T-helper 1 cell treated with Interleukin-12 subunit alpha and Interleukin-12 subunit beta and Interleukin-4 antibody, amounts not matched to agents 30 ng/mL and 1 ng/mL, for 36 hours (primary cell): Measurements from ENCODE around the gene DIRAS3. TPM values are rescaled to one million over a fixed set of nuclear protein-coding genes. Genes with fewer than 3 reads are reported as not detected.
"Not testable (repeated sequence)": the region's sequence is repeated elsewhere in the genome, so short reads cannot be mapped to it uniquely, and the experiment has no call there.

Experiments used
- intact Hi-C: fragments of 100-400 bp; cut with micrococcal nuclease; formaldehyde crosslinking; loops from one replicate; pipeline ENCODE4 v1.15.1; 2024
- total RNA-seq: library from RNA; stranded (reverse); gene quantifications from 2 replicates; pipeline ENCODE4 v1.2.3, GENCODE V29; 2022

The DIRAS3 gene, protein sequence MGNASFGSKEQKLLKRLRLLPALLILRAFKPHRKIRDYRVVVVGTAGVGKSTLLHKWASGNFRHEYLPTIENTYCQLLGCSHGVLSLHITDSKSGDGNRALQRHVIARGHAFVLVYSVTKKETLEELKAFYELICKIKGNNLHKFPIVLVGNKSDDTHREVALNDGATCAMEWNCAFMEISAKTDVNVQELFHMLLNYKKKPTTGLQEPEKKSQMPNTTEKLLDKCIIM
- not detected in 2 replicates for total RNA-seq

DNA sequence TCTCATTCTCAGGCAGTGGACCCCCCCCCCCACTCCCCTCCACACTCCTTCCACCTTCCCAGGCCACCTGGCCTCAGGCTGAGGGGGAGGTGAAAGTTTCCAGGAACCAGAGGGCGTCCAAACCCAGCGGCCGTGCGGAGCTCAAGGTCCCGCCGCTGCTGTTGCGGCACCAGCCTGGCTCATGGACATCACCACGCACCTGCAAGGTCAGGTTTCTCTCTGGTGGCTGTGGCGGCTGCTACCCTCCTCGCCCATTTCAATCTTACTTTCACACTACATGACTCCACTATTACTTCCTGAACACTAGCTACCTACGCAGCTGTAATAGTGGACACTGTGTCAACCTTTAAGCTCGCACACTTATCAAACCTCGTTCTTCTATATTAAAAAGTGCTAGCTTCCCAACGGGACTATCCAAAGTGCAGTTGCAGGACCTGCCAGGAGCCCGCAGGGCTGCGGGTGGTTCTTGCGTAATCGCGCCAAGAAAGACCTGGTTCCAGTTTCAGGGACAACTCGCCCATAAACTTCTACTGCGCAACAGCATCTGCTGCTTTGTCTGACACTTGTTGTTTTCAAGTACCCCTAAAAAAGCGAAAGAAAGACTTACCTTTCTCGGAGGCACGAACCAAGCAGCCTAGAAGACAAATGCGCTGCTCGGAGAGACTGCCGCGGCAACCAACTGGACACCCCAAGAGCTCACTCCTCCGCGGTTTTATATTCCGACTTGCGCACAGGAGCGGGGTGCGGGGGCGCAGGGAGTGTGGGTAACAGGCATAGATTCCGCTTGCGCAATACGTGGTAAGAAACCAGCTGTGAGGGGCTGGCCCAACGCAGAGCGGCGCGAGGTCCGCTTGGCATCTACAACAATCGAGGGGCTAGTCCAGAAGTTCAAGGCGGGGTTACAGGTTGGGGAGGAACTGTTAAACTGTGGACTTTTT is at the start of gene DIRAS3:
DIRAS3 (minus strand) TSS at position 687 of the 938 bp plus-strand sequence. CDS start 3,330 bp downstream, outside the sequence.
- intact Hi-C loops: no loop called here

DNA sequence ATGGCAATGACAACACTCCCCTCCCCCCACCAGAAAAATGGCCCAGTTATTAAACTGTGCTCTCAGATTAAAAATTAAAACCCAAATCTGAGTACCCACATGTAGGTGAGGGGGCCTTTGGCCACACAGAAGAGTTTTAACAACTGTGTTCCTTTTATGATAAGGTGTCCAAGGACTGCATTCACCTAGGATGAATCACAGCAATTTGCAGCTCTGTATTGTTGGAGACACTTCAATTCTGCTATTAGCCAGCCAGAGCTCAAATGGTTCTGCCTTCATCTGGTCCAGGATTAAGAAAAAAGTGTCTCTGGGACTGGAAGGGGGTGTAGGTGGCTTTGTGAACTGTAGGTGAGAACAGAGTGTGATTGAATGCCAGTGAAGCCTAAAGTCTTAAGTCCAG is 43.3 kb upstream of the DIRAS3 start:
- intact Hi-C loops: no loop called here

DNA sequence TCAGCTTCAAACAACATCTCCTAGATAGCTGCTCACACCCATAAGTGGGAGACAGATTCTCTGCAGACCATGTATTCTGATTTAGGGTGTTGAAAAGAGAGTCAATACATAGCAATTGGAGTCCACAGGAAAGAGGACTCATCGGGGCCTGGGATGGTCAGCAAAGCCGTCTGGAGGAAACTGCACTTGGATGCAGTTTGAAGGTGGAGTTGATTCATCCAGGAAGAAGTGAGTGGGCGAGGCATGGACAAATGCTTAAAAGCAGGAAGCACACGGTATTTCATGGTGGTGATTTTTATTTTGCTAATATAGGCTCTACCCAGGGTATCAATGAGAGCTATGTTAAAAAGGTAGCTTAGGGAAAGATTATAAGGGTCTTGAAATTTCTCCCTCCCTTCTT is 36.8 kb upstream of the DIRAS3 start:
- intact Hi-C loops: no loop called here

DNA sequence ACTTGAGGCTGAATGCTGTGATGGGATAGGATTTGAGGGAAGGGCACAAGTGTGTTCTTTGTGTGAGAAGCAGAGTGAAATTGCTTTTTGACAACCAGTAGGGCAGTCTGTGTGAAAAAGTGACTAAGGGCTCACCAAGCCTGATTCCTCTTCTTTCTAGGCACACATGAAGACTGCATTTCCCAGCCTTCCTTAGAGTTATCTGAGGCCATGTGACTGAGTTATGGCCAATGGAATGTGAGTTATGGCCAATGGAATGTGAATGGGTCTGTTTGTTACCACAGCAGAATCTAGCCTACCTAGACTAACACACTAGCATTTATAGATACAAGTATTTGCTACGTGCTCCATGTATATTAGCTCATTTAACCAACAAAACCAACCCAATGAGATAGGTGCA is 35.3 kb upstream of the DIRAS3 start:
- intact Hi-C loops: no loop called here

DNA sequence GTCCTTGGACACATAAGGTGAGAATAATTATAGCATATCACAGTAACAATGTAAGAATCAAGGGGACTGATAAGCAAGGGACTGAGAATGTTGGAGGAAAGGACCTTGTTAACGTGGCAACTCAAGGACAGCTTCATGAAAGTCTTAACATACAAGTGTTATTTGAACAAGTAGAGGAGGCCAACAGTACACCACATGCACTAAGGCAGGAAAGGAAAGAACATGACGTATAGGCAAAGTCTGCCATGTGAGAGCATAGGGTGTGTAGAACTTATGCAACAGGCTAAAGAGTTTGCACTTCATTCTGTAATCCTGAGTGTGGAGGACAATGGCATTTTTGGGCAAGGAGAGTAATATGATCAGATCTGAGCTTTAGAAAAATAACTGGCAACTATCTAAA is 33.3 kb upstream of the DIRAS3 start:
- intact Hi-C loops: no loop called here

DNA sequence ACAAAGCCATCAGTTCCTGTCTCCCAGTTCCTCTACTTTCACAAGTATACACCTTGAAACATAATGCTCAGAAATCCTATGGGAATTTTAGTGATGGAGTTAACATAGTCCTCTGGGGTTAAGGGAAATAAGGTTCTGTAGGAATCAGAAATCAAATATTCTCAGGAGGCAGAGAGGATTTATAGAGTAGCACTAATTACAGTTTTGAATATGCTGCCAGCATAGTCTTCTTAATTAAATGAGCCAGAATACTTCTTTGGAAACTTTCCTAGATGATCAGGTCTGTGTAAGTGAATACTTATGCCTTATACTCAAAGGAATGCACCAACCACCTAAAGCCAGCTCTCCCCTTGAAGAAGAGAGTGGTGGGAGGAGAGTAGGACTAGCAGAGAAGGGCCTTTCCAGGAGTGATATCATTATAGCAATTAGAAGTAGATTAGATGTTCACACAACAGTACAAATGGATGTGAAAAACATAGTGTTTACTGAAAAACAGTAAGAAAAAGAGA is 31.4 kb upstream of the DIRAS3 start:
- intact Hi-C loops: no loop called here

DNA sequence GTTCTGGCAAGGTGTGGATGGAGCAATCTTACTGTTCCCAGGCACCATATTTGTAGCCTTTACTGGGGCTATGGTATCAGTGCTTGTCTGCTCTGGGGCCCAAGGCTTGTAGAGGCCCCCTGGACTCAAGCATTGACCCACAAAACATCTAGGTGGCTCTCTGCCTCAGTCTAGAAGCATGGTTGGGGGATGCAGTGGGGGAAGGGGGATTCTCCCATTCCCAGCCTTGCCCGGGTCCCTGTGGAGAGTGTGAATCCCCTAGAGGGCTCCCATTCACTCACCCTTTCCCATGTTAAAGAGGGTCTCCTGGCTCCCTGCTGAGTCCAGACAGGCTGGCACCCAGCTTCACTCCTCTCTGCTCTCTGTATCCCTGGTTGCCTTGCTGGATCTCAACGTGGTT is 28.2 kb upstream of the DIRAS3 start:
- intact Hi-C loops: no loop called here

DNA sequence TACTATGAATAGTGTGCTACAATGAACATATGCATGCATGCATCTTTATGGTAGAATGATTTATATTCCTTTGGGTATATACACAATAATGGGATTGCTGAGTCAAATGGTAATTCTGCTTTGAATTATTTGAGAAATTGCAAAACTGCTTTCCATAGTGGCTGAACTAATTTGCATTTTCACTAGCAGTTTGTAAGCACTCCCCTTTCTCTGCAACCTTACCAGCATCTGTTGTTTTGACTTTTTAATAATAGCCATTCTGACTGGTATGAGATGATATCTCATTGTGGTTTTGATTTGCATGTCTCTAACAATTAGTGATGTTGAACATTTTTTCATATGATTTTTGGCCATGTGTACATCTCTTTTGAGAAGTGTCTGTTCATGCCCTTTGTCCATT is 24.0 kb upstream of the DIRAS3 start:
- intact Hi-C loops: no loop called here

DNA sequence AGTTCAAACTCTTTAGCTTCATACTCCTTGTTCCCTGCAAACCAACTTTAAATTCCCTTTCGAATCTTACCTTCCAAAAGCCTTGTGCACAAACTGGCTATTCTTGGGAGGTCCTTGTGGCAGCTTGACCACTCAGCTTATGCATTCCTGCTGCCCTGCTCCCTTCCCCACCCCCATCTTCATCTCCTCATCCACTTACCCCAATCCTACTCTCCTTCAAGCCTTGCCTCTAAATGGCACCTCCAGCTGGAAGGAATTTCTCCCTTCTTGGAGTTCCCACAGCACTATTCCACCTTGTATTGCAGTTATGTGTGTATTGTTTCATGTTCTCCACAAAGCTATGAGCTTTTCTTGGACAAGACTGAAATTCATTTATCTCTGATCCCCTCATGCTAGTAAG is 15.3 kb upstream of the DIRAS3 start:
- intact Hi-C loops: no loop called here

DNA sequence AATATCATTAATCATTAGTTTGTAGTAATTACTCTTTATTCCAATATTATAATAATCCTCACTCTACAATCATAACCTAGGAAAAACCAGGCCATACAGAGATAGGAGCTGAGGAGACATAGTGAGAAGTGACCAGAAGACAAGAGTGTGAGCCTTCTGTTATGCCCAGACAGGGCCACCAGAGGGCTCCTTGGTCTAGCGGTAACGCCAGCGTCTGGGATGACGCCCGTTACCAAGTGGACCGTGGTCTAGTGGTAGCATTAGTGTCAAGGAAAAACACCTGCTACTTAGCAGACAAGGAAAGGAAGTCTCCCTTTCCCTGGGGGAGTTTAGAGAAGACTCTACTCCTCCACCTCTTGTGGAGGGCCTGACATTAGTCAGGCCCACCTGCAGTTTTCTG is 7.6 kb upstream of the DIRAS3 start:
- intact Hi-C loops: not testable (repeated sequence)

DNA sequence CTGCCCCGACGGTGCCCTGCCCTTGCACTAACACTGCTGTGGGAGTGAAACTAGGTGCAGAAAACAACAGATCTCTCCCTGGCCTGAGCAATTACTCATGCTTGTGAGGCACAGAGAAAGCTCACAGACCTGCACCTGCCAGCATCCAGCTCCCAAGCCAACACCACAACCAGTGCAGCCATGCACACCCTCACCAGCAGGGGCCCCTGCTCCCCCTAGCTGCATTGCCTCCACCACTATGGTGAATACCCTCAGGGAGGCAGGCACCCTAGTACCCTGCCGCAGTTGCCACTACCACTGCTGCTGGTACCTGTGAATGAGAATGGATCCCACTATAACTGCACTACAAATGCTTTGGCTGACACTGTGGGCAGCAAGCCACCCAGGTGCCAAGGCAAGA is 7.1 kb upstream of the DIRAS3 start:
- intact Hi-C loops: no loop called here

DNA sequence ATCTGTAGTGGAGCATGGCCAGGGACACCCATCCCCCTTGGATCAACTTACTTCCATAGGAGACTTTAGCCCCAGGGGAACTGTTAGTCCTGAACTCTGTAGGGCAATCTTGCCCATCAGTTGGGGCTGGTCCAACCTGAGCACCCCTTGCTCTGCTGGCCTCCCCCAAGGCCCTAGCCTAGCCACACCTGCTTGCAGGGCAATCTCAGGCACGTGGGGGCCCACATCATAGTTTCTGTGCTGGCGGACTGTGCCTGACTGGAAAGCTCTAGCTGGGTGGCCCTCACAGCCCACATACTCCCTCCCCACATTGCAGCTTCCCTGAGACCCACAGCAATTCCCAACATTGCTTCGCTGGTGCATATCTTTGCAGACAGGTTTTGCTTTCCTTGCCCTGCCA is 6.6 kb upstream of the DIRAS3 start:
- intact Hi-C loops: no loop called here

DNA sequence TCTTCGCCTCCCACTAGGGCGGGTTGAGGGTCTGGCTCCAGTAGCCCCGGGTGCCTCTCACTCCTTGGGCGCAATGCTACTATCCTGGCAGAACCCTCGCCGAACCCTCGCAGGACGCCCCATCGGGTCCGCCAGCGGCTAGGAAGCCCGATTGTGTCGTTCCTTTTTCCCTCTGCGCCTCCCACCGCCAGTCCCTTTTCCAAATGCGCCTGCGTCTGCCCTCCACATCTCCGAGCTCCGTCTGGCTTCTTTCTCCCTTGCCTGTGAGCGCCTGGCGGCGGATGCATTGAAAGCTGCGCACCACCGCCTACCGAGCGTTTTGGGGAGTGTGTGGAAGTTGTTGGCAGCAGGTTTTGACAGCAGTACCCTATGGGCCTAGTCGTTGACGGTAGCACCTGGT is 1.0 kb upstream of the DIRAS3 start:
- intact Hi-C loops: no loop called here

DNA sequence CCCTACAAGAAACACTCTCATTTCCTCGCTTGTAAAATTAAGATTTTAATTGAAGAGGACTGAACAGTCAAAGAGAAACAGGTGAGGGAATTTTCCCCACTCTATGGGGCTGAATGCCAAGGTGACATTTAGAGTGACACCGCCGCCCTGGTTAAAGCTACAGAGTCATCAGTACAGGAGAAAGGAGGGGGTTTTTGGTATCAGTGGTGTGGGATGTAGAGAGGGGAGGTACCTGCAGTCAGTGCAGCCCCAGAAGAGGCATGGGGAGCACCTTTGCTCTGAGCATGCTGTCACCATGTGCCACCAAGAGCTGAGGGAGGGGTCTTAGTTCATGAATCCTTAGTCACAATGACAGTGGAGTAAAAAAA is 2.8 kb downstream of the DIRAS3 start:
- intact Hi-C loops: no loop called here

DNA sequence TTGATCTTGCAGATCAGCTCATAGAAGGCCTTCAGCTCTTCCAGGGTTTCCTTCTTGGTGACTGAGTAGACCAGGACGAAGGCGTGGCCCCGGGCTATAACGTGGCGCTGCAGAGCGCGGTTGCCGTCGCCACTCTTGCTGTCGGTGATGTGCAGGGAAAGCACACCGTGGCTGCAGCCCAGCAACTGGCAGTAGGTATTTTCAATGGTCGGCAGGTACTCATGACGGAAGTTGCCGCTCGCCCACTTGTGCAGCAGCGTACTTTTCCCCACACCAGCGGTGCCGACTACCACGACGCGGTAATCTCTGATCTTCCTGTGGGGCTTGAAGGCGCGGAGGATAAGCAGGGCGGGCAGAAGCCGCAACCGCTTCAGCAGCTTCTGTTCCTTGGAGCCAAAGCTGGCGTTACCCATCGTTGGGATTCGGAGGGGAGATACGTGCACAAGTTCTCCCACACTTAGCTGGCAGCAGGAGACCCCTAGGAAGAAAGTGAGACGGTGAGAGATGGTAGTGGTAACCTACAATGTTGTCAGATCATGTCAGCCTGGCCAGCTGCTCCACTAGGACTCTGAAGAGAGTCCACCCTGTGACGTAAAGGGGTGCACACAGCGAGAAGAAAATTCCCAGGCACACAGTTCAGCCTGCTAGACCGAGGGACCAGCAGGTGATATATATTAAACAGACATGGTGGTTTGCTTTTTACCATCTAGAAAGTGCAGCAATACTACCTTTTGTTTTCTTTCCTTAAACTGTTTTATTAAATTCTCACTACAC is 3.4 kb downstream of the DIRAS3 start:
- intact Hi-C loops: no loop called here

DNA sequence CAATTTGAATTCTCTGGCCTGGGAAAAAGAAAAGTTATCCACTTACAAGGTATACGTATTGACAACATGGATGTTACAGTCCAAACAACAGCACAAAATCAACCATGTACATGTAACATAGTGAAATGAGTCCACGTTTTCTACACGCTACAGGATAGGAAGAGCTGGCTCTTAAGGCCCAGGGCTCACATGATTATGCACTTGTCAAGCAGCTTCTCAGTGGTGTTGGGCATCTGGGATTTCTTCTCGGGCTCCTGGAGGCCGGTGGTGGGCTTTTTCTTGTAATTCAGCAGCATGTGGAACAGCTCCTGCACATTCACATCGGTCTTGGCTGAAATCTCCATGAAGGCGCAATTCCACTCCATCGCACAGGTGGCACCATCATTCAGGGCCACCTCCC is 4.0 kb downstream of the DIRAS3 start:
- intact Hi-C loops: no loop called here

DNA sequence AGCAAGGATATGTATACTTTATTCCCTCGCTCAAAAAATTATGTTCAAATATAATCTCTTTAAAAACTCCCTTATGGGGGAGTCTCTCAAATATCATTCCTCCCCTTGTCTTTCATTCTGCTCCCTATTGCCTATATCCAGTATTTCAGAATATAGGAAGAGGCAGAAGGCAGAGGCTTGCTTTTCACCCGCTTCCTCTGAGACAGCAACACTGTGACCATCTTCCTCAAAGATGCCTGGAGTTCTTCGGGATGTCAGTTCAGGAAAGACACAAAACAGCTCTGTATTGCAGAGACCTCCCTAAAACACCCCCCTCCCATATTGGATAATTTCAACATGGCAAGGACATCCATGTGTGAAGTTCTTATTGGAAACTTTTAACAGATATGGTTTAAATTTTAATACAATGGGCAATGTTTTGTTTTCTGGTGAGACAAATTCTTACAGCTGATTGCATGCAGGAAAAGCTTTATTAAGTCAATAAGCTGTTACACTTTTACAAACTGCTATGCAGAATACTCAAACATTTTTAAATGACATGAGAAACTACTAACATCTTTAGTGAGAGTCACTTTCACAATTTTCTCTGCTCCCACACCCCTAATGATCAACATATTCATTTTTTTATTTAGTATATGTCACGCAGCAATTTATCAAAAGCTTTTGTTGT is 4.8 kb downstream of the DIRAS3 start:
- intact Hi-C loops: no loop called here

DNA sequence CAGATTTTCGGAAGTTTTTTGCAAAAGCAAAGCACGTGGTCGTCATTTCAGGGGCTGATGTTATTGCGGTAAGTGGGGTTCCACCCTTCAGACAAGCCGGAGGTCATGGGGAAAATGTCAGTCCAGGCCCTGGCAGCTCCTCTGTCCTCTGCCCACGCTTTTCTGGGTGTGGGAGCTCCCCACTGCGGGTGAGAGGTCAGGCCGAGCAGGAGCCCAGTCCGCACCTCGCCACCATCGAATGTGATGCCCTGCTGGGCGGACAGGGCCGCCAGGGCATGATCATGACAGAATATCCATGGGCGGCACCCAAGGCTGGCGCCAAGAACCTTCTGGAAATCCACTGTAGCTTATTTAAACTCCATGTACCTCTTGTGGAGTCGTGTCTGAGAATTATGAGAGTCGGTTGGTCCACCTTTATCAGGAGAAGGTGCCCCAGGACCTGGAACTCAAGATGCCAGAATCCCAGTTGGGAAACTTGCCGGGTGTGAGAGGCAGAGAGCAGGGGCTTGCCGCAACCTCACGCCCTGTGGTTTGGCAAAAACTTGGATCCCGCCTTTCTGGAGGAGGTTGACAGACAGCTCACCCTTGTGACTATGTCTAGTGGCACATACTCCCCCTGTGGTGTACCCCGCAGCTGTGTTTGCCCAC is 6.9 kb downstream of the DIRAS3 start:
- intact Hi-C loops: no loop called here

DNA sequence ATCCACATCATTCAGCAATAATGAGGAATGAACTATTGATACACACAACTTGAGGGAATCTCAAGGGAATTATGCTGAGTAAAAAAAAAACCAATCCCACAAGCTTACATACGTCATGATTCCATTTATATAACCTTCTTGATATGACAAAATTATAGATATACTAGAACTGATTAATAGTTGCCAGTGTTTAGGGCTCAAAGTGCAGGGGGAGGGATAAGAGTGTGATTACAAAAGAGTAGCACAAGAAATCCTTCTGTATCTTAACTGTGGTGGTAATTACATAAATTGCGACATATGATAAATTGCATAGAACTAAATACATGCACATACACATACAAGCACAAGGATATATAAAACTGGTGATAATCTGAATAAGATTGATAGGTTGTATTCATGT is 13.5 kb downstream of the DIRAS3 start:
- intact Hi-C loops: no loop called here

DNA sequence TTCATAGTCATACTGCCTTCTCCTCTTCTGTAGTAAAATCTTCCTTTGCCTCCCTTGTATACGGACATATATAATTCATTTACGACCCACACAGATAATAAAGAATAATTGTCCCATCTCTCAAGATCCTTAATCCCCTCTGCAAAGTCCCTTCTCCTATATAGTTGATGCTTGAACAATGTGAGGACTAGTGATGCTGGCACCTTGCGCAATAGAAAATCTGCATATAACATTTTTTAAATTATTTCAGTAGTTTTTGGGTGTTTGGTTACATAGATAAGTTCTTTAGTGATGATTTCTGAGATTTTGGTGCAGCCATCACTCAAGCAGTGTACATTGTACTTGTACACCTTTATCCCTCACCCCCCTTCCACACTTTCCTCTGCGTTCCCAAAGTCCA is 21.0 kb downstream of the DIRAS3 start:
- intact Hi-C loops: no loop called here

DNA sequence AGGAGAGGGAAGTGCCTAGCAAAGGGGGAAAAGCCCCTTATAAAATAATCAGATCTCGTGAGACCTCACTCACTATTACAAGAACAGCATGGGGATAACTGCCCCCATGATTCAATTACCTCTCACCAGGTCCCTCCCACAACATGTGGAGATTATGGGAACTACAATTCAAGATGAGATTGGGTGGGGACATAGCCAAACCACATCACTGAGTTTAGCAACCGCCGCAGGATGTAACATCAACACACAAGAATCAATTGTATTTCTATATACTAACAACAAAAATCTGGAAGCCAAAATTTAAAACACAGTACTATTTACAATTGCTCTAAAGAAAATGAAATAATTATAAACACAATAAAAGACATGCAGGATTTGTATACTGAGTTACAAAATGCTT is 21.9 kb downstream of the DIRAS3 start:
- intact Hi-C loops: no loop called here
